GM21515 (cell line): ENCODE results near the gene UNC5C.

Experiments
- ATAC-seq: cut with Tn5 transposase; IDR thresholded peaks from one replicate; pipeline ENCODE4 v1.9.1; 2021; ENCODE audit not compliant: unreplicated experiment

The UNC5C gene

GRCh38 chr4:95358421-95358820, 190.4 kb downstream of the UNC5C start:
- ATAC-seq, result no peak

DNA sequence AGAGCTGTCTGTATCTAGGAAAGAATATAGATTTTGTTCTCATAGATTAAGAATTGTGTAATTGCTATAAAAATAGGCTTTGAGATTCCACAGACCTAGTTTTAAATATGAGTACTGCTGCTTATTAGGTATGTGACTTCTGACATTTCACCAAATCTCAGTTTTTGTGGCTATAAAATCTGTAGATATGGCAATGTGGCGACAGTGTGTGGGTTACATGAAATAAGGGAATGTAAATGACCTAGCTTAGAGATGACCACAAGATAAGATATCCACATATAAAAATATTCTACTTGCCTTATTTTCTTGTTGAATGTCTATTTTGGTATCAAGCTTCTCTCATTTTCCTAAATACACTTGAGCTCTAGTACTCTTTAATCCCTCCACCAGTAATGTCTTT, 193.8 kb downstream of the UNC5C start:
- ATAC-seq, result no peak

- ATAC-seq, result no peak
These were observed 200.4 kb downstream of the UNC5C start for GRCh38 chr4:95348418-95348817.

DNA sequence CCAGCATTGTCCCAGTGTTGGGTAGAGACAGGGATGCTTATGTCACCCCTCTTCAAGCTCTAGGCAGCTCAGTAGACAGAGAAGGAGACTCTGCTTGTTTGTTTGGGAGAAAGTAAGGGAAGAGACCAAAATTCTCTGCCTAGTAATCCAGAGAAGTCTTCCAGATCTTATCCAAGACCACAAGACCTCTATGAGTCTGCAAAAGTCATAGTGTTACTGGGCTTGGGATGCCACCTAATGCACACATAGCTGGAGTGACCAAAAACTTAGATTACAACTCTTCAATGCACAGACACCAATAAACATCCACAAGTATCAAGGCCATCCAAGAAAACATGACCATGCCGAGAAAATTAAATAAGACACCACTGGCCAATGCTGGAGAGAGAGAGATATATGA, 205.5 kb downstream of the UNC5C start:
- ATAC-seq, result no peak

DNA sequence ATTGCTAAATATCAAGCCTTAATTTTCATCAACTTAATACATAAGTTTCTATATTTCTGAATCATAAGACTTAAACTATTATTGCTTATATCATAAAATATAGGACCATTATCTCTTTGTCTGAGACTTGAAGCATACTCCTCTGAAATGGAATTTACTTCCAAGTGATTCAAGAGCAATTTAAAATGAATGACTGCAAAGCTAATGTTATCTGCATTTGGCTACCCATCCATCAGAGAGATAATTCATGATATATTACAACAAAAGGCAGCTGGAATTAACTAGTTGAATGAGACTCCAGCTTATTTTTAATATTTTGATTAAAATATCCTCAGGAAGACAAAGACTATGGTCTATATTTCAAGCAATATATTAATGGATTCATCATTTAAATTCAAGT, 208.6 kb downstream of the UNC5C start:
- ATAC-seq, result no peak

DNA sequence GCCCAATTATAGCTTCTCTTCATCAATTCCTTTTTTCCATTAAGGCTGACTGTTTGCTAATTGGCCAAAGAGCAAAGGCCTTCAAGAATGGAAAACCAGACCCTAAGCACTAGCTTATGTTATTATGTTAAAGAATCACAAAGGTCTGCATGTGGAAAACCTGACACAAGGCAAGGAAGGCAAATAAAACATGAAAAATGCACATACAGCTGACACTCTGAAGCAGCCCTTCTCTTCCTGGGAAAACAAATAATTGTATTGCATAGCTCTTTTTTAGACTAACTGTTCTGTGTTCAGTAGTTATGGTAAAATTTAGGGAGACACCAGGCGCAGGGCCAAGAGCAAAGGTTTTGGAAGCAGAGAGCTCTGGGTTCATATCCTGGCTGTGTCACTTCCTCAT, 223.1 kb downstream of the UNC5C start:
- no peak for ATAC-seq

DNA sequence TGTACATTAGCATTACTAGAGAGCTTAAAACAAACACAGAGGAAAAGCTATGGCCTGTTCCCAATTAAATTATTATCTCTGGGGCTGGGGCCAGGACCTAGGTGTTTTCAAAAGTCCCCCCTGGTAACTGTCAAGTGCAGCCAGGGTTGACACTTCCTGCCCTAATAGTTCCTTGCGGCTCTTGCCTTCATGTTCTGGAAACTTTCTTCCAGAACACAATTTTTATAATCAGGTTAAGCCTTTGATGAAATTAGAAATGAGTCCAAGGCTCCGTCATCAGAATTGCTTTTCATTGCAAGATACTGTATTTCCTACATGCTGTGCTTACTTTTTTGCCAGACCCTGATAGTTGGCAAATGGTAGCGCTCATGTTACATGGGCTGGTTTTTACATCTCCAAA, 229.6 kb downstream of the UNC5C start:
- ATAC-seq, result no peak

DNA sequence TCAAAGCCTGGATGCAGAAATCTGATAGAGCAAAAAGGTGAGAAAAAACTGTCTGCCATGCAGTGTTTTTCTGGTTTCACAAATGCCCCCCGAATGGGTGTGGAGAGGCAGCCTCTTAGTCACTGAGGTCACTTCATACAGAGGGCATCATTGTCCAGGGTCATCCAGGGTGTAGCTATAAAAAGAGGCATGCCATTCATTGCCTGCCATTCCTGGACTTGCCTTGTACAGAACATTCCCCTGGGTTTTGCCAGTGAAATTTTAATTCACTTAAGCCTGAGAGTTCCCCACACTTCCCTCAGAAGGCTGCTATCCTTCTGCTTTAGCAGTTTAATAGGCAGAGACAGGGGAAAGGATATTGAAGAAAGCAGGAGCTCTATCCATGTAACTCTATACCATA, 230.3 kb downstream of the UNC5C start:
- ATAC-seq, result no peak

DNA sequence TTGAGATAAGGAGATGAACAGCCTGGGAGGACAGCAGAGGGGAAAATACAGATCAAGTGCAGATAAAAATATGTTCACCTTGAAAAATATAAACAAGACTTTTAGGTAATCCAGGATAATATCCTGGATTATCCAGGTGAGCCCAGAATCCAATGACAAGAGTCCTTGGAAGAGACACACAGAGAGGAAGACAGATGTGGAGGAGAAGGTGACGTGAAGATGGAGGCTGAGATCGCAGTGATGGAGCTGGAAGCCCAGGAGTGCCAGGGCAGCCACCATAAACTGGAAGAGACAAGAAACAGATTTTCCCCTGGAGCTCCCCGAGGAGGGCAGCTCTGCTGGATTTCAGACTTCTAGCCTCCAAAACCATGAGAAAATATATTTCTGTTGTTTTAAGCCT, 230.7 kb downstream of the UNC5C start:
- no peak for ATAC-seq

- no peak for ATAC-seq
These were observed 231.5 kb downstream of the UNC5C start for GRCh38 chr4:95317085-95317793.

DNA sequence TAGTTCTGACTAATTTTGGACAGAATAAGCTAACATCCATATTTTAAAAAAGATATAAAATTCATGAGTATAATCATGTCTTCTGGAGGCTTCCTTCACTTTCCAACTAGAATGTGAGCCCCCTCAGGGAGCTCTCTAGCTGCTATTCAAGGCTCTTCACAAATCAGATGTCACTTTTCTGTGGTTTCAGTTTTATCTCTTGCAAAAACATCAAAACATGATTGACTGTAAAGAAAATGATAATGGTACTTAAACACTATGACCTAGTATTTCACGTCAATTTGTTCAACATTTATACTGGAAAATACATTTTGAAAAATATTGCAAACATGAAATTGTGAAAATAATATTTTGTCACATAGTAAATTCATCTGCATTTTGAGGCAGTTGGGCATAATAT, 234.2 kb downstream of the UNC5C start:
- no peak for ATAC-seq

- ATAC-seq, result no peak
These were observed 243.9 kb downstream of the UNC5C start for GRCh38 chr4:95304898-95305297.

- no peak for ATAC-seq
These were observed 248.5 kb downstream of the UNC5C start for GRCh38 chr4:95300304-95300703.

GRCh38 chr4:95296052-95296451, 252.7 kb downstream of the UNC5C start:
- no peak for ATAC-seq

DNA sequence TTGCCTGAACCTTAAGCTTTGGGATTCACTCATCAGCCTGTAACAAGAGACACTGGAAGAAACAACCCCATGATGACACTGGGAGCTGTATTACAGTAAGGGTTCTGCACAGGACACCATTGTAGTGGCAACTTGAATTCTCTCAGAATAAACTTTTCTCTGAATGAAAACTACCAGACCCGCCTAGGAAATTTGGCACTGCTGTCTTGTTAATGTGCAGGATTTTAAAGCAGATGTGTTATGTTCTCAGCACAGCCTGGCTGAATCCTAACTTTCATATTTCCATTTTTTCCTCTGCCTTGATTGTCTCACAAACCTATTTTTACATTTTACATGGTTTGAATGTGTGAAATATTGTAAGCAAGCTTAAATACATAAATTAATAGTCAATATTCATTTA, 253.6 kb downstream of the UNC5C start:
- ATAC-seq, result no peak

DNA sequence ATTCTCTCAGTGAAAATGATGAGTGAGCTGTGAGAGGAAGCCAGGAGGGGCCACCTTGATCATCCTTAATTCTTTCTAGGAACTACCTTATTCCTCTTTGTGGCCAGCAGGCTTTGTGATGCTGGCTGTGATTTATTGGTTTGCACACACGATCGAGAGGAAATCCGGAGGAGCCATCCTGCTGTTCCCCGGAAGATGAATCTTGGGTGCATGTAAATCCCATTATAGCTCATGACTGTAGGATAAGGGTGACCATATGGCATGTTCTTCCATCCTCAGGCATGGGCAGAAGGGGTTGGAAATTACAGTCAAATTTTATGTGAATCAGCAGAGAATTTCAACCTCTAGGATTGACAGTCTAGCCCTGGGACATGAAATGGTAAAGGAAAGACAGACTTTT, 254.5 kb downstream of the UNC5C start:
- ATAC-seq, result no peak

- ATAC-seq, result no peak
These were observed 255.8 kb downstream of the UNC5C start for GRCh38 chr4:95293014-95293413.

DNA sequence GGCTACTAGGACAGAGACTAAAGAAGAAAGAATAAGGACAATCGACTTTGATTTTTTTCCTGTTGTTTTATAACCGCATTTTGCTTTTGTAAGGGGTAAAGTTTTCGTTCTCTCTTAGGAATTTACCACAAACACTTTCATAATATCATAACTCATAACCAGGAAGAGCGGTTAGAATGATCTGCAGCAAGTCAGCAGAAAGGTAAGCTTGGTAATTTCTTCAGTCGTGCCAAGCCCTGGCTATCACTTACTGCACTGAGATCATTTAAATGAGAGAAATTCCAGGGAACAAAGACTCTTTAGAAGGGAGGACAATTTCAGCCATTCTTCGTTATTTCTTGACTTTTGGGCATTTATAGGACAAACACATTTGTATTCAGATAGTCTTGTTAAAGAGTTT, 258.1 kb downstream of the UNC5C start:
- no peak for ATAC-seq

DNA sequence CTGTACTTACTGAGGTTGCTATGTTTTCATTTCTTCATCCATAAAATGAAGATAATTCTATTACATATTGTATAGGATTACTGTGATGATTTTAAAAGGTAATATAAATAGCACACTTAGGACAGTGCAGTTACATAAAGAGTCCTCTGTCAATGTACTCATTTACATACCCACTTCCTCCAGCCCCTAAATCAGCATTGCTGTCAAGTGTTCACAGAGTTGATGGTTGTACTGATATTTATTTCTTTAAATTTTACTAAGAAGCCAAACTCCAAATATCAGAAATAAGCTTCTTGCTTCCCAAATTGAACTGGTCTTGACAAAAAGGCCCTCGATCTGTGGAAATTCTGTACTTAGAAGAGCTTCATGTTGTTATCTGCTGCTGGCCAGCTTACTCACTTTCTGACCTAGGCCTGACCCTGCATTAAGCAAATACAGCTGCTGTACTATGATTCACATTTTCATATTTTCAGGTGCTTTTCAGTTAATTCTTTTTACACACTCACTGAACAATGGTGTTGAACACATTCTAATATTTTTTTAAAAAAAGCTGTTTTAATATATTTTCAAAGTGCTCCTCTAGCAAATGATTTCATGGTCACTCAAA, 259.6 kb downstream of the UNC5C start:
- ATAC-seq, result no peak

- no peak for ATAC-seq
These were observed 260.2 kb downstream of the UNC5C start for GRCh38 chr4:95288552-95288951.

- no peak for ATAC-seq
These were observed 263.0 kb downstream of the UNC5C start for GRCh38 chr4:95285797-95286196.

GRCh38 chr4:95284655-95285054, 264.1 kb downstream of the UNC5C start:
- no peak for ATAC-seq

GRCh38 chr4:95283320-95283719, 265.5 kb downstream of the UNC5C start:
- ATAC-seq, result no peak
